HG02981 (cell line): Measurements from ENCODE around the gene FBXO3.

Source experiments
- ATAC-seq: cut with Tn5 transposase; IDR thresholded peaks from one replicate; pipeline ENCODE4 v1.9.1; 2021; ENCODE audit warnings: mild to moderate bottlenecking, moderate library complexity; ENCODE audit not compliant: unreplicated experiment

FBXO3 gene

GRCh38 chr11:33703788-33704187 is 70.5 kb downstream of the FBXO3 start:
- ATAC-seq = no peak

GRCh38 chr11:33703234-33703633 is 71.1 kb downstream of the FBXO3 start:
- ATAC-seq = no peak

GRCh38 chr11:33701302-33702230 is 72.8 kb downstream of the FBXO3 start:
- no peak for ATAC-seq

DNA sequence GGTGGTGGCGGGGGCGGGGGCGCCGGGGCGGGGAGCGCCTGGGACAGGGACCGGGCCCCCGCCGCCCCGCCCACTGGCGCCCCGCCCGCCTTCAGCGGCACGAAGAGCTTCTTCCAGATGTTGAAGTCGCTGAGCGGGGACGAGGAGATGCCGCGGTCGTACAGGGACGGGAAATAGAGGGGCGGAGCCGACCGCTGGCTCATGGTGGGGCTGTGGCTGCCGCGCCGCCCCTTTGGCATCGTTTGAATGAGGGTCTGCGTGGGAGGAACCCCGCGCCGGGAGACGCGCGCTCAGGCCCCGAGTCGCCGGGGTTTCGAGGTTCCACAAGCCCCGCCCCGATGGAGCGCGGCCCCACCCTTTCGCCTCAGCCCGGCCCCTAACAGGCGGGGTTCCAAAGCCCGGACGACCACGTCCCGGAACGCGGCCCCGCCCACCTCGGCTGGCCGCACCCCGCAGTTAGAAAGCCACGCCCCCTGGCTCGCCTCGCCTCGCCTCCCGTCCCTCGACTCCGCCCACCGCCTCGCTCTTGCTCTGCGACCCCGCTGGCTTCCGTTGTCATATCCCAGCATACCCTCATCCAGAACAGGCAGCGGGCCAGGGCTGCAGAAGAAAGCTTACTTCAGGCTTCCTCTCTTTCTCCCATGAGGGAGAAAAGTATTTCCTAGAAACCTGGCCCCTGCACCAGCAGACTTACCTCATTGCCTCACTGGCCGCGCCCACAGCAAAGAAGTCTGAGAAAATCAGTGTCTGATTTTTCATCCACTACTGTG is 73.6 kb downstream of the FBXO3 start, which contains the start of gene C11orf91:
Gene C11orf91, minus strand, starts transcription at position 325 of the 770 bp plus-strand sequence. Its CDS starts 86 bp downstream, at position 239.
- peak; percentile 89 for ATAC-seq

- no peak for ATAC-seq
Observed at GRCh38 chr11:33700063-33700501, 74.2 kb downstream of the FBXO3 start.

DNA sequence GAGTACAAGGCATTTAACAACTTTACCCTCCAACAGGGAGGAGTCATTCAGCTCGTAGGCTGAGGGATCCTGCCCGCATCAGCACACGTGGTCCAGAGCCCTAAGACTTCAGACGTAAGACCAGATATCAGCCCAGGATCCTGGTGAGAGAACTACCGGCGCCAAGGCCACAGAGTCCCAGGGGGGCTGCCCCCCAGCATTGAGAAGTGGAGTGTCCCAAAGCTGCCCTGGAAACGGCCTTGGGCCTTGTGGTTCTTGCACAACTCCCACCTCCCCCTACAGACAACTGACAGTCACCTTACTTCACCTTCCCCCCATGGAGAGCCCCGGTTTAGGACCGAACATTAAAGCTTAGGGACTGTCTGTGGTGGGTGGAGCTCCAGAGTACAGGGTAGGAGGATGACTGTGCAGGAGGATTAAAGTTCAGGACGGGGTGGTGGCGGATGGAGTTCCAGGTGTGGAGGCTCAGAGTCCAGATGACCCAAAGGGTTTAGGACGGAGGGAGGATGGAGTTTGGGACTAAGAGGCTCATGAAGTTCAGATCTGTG is 74.7 kb downstream of the FBXO3 start:
- ATAC-seq = no peak

GRCh38 chr11:33698921-33699320 is 75.4 kb downstream of the FBXO3 start:
- no peak for ATAC-seq

DNA sequence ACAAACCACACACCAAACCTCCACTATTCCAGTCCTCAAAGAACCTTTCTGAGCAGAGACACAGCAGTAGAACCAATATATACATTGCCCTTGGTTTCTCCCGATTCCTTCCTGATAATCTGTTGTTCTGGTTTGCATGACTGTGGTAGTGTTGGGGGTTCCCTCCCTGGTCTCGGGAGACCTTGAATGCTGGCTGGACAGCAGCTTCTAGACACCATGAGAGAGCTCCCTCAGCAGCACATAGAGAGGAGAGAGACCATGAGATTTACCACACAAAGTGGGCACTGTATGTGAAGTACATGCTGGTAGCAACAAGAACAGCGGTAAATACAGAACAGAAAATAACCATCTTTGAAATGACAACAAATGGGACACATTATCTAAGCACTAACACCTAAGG is 76.3 kb downstream of the FBXO3 start:
- no peak for ATAC-seq

DNA sequence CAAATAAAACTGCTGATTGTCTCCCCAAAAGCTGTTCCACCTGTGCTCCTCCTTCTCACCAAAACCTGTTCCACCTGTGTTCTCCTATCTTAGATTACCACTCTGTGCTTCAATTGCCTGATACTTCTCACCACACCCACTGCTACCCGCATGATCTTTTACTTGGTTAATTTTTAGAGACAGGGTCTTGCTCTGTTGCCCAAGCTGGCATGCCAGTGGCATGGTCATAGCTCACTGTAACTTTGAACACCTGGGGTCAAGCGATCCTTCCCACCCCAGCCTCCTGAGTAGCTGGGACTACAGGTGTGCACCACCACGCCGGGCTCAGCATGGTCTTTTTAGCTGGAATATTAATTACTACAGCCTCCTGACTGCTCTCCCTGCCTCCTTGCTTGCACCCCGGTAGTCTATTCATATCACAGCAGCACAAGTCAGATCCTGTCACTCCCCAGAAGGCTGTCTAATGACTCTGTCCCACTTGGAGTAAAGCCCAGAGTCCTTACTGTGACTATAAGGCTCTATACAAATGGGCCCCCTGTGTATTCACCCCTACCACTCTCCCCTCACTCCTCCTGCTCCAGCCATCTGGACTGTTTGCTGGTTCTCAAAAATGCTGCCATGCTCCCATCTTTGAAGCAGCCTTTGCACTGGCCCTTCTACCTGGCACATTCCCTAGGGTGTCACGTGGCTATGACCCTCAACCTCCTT is 77.2 kb downstream of the FBXO3 start:
- no peak for ATAC-seq

DNA sequence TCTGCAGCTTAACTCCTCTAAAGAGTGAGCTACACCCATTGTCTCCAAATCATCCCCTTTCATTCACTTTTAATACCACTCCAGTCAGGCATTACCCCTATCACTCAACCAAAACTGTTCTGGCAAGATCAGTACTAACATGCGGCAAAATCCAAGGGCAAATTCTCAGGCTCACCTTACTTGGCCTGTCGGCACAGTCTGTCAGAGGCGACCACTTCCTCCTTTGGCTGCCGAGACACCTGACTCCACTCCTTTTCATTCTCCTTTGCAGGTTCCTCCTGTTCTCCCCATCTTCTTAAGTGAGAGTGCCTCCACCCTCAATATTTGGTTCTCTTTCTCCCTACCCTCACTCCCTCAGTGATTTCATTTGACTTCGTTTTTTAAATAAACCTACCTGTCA is 77.9 kb downstream of the FBXO3 start:
- no peak for ATAC-seq

- ATAC-seq = no peak
Observed at GRCh38 chr11:33695051-33695566, 79.2 kb downstream of the FBXO3 start.

DNA sequence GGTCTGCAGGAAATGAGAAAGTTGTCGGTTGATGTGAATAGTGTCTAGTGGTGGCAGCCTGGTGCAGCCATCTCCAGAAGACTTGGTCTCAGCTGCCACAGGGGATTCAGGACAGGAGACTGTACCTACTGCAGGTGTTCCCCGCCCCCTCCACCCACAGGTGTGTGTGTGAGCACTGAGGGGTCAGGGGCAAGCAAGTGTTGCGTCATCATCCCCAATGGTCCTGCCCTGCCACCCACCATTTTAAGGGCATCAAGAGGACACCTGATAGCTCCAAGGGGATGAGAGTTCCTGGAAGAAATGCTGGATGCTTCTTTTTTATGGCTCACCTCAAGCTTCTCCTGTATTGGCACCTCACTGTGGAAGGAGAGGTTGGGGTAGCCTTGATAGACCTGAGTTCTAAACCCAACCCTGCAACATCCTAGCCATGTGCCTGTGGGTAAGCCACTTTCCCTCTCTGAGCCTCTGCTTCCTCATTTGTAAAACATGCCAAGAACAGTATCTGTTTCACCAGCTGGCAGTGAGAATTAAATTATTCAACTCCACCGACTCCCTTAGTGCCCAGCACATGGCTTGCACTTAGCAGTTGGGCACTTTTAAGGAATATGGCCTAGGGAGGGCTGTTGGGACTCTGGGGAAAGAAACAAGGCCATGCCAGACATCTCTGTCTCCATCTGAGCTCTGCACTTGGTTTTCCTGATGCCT is 79.8 kb downstream of the FBXO3 start:
- no peak for ATAC-seq

GRCh38 chr11:33692541-33692940 is 81.8 kb downstream of the FBXO3 start:
- ATAC-seq = no peak

DNA sequence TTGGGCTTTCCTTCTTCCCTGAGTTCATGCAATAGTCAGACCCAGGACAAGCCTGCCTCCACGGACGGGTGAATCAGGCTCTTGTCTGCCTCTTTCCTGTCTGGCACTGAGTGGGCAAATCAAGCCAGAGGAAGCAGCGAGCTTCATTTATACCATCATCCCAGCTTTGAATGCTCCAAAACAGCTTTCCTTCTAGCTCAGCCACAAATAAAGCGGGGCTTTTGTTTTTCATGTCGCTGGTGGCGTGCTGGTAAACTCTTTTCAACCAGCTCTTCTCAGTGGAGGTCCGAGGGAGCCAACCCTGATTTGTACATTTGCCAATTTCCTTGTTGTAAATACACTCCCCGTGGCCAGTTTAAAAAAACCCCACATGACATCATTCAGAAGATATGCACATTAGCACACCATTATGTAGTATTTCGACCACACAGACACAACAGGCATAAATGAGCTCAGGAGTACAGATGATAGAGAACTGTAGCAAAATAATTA is 82.3 kb downstream of the FBXO3 start:
- ATAC-seq = no peak

- no peak for ATAC-seq
Observed at GRCh38 chr11:33691066-33691864, 83.1 kb downstream of the FBXO3 start.
